Measurements from ENCODE around the gene SETD7.
"Not testable (repeated sequence)": the region's sequence is repeated elsewhere in the genome, so short reads cannot be mapped to it uniquely, and the experiment has no call there.

Gene SETD7

GRCh38 chr4:139509727-139510410 is 46.1 kb downstream of the SETD7 start:
- DNase-seq (ENCODE audit: low read depth) = no peak

GRCh38 chr4:139508581-139509237 is 47.3 kb downstream of the SETD7 start:
- DNase-seq (ENCODE audit: low read depth) = no peak

- no peak for DNase-seq (ENCODE audit: low read depth)
Observed at GRCh38 chr4:139506774-139507173, 49.2 kb downstream of the SETD7 start.

- DNase-seq (ENCODE audit: low read depth) = no peak
Observed at GRCh38 chr4:139503622-139504166, 52.3 kb downstream of the SETD7 start.

- DNase-seq (ENCODE audit: low read depth) = no peak
Observed at GRCh38 chr4:139501927-139502899, 53.8 kb downstream of the SETD7 start.

GRCh38 chr4:139501527-139501926 is 54.5 kb downstream of the SETD7 start:
- no peak for DNase-seq (ENCODE audit: low read depth)

- DNase-seq (ENCODE audit: low read depth) = peak; percentile 20
Observed at GRCh38 chr4:139501117-139501516, 54.9 kb downstream of the SETD7 start.

GRCh38 chr4:139499186-139499585 is 56.8 kb downstream of the SETD7 start:
- no peak for DNase-seq (ENCODE audit: low read depth)

GRCh38 chr4:139493176-139493575 is 62.8 kb downstream of the SETD7 start:
- no peak for DNase-seq (ENCODE audit: low read depth)

GRCh38 chr4:139492429-139492828 is 63.6 kb downstream of the SETD7 start:
- DNase-seq (ENCODE audit: low read depth) = no peak

- DNase-seq (ENCODE audit: low read depth) = no peak
Observed at GRCh38 chr4:139489638-139490037, 66.4 kb downstream of the SETD7 start.

- no peak for DNase-seq (ENCODE audit: low read depth)
Observed at GRCh38 chr4:139488442-139488841, 67.6 kb downstream of the SETD7 start.

GRCh38 chr4:139484783-139485311 is 71.2 kb downstream of the SETD7 start:
- no peak for DNase-seq (ENCODE audit: low read depth)

GRCh38 chr4:139483000-139483399 is 73.0 kb downstream of the SETD7 start:
- no peak for DNase-seq (ENCODE audit: low read depth)

- no peak for DNase-seq (ENCODE audit: low read depth)
Observed at GRCh38 chr4:139481465-139481864, 74.6 kb downstream of the SETD7 start.

- no peak for DNase-seq (ENCODE audit: low read depth)
Observed at GRCh38 chr4:139476363-139476762, 79.7 kb downstream of the SETD7 start.

GRCh38 chr4:139472852-139473251 is 83.2 kb downstream of the SETD7 start:
- no peak for DNase-seq (ENCODE audit: low read depth)

GRCh38 chr4:139470997-139471665 is 84.9 kb downstream of the SETD7 start:
- no peak for DNase-seq (ENCODE audit: low read depth)

GRCh38 chr4:139470295-139470694 is 85.7 kb downstream of the SETD7 start:
- no peak for DNase-seq (ENCODE audit: low read depth)

GRCh38 chr4:139469869-139470268 is 86.2 kb downstream of the SETD7 start:
- DNase-seq (ENCODE audit: low read depth) = no peak

GRCh38 chr4:139469216-139469615 is 86.8 kb downstream of the SETD7 start:
- no peak for DNase-seq (ENCODE audit: low read depth)

- DNase-seq (ENCODE audit: low read depth) = not testable (repeated sequence)
Observed at GRCh38 chr4:139468756-139469155, 87.3 kb downstream of the SETD7 start.
